NB4 (cell line): ENCODE measurements around the gene XIAP.

ENCODE experiments used
- DNase-seq: peaks from one replicate; pipeline ENCODE4 v3.0.0; 2010; ENCODE audit warnings: low read depth
- H3K4me3 ChIP-seq: one replicate; pipeline ENCODE4 v1.5.1; 2011; ENCODE audit warnings: mild to moderate bottlenecking, low read depth, low read length, moderate library complexity
- MYC ChIP-seq: IDR thresholded peaks from 2 replicates; pipeline ENCODE4 v1.6.1; 2011; ENCODE audit warnings: low read depth, low read length
- POLR2A ChIP-seq: IDR thresholded peaks from 2 replicates; pipeline ENCODE4 v1.6.1; 2011; ENCODE audit warnings: mild to moderate bottlenecking; ENCODE audit not compliant: insufficient read length; ENCODE audit errors: extremely low read depth
- TF ChIP-seq, protein P1 (sequence below): IDR thresholded peaks from one replicate; pipeline ENCODE4 v1.5.1; 2012; ENCODE audit warnings: low read depth, low read length
- TF ChIP-seq, protein P2 (sequence below): IDR thresholded peaks from 2 replicates; pipeline ENCODE4 v1.6.1; 2011; ENCODE audit warnings: low read depth, low read length

The XIAP gene

DNA sequence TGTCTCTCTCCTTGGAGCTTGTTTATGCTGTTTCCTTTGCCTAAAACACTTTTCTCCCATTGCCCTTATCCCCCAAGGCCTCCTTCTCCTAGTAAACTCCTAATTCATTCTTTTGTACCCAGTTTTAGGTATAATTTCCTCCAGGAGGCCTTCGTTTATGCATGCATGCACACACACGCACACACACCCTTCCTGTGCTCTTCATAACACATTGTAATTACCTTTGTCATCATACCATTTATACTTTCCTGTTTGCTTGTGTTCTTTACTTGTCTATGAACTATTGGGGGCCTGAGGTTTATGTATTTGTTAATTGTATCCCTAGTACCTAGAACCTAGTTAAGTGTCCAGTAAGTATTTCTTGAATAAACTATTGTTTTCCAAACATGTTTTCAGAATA, 45.5 kb downstream of the XIAP start:
- DNase-seq, result no peak
- no peak overlapping the region for H3K4me3 ChIP-seq
- TF ChIP-seq, protein P1, sequence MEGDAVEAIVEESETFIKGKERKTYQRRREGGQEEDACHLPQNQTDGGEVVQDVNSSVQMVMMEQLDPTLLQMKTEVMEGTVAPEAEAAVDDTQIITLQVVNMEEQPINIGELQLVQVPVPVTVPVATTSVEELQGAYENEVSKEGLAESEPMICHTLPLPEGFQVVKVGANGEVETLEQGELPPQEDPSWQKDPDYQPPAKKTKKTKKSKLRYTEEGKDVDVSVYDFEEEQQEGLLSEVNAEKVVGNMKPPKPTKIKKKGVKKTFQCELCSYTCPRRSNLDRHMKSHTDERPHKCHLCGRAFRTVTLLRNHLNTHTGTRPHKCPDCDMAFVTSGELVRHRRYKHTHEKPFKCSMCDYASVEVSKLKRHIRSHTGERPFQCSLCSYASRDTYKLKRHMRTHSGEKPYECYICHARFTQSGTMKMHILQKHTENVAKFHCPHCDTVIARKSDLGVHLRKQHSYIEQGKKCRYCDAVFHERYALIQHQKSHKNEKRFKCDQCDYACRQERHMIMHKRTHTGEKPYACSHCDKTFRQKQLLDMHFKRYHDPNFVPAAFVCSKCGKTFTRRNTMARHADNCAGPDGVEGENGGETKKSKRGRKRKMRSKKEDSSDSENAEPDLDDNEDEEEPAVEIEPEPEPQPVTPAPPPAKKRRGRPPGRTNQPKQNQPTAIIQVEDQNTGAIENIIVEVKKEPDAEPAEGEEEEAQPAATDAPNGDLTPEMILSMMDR, result no peak
- TF ChIP-seq, protein P2, sequence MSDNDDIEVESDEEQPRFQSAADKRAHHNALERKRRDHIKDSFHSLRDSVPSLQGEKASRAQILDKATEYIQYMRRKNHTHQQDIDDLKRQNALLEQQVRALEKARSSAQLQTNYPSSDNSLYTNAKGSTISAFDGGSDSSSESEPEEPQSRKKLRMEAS, result no peak

DNA sequence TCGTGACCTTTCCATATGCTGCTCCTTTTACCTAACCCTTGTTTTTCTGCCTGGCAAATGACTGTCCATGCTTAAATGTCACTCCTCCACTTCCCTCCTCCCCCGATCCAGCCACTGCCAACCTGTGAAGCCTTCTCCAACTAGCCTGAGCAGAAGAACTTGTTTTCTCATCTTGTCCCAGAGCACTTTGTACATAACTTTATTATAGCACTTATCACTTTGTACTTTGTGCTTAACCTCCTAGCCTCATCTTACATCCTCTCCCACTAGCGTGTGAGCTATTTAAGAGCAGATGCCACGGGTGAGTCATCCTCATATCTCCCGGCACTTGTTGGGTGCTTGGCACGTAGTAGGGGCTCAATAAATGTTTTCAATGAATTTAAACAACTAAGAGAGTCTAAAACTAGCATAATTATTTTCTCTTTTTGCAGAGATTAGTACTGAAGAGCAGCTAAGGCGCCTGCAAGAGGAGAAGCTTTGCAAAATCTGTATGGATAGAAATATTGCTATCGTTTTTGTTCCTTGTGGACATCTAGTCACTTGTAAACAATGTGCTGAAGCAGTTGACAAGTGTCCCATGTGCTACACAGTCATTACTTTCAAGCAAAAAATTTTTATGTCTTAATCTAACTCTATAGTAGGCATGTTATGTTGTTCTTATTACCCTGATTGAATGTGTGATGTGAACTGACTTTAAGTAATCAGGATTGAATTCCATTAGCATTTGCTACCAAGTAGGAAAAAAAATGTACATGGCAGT, 46.9 kb downstream of the XIAP start:
- TF ChIP-seq, protein P1, result no peak
- TF ChIP-seq POLR2A (no peak), MYC (no peak)
- TF ChIP-seq, protein P2, result no peak
- no peak overlapping the region for H3K4me3 ChIP-seq
- no peak for DNase-seq

DNA sequence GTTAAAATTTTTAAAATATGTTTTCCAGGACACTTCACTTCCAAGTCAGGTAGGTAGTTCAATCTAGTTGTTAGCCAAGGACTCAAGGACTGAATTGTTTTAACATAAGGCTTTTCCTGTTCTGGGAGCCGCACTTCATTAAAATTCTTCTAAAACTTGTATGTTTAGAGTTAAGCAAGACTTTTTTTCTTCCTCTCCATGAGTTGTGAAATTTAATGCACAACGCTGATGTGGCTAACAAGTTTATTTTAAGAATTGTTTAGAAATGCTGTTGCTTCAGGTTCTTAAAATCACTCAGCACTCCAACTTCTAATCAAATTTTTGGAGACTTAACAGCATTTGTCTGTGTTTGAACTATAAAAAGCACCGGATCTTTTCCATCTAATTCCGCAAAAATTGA, 49.7 kb downstream of the XIAP start:
- TF ChIP-seq MYC (no peak), POLR2A (no peak)
- TF ChIP-seq, protein P1, result no peak
- TF ChIP-seq, protein P2, result no peak
- peak; percentile 42 for DNase-seq
- no peak overlapping the region for H3K4me3 ChIP-seq

DNA sequence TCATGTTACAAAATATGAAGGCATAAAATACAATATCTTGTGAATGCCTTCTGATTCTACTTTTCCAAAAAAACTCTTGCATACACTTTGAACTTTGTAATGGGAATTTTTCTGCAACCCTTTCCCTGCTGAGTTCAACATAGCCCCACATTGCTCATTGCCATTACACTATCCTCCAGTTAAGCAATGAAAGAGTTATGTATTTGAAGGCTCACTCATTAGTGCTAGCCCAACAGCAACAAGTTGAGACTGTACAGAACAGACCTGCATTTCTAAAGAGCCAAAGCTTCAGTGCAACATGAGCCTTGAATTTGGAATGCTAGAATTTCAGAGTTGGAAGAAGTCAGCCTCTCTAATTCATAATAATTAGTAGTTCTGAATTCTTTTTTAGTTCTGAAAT, 57.2 kb downstream of the XIAP start:
- TF ChIP-seq, protein P2, result no peak
- no peak for TF ChIP-seq MYC
- TF ChIP-seq, protein P1, result no peak
- no peak for TF ChIP-seq POLR2A
- no peak overlapping the region for H3K4me3 ChIP-seq
- DNase-seq, result no peak

DNA sequence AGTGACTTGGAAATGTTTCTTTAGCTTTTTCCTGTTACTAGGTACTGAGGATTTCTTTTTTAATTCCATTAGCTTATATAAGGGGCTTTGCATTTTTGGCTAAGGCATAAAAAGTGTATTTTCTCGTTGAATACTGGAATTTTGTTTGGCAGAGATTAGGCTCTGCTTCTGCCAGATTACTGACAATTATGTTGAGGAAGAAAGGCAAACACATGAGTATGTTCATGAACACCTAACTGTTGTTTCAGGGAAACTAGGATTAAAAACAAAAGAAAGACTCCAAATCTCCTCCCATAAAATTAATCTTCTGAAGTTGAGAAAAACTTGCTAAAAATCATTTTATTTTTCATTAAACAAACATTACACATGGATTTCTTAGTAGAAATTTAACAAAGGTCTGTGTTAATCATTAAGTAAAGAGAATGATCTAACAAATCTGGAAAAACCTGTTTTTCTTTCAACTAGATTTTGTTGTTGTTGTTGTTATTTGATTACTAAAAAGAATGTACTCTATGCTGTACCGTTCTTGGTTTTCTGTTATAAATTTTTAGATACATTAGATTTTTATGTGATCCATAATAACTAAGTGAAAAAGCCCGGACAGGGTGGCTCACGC, 58.4 kb downstream of the XIAP start:
- TF ChIP-seq, protein P1, result no peak
- TF ChIP-seq POLR2A (no peak), MYC (no peak)
- TF ChIP-seq, protein P2, result no peak
- H3K4me3 ChIP-seq, result no peak overlapping the region
- DNase-seq, result no peak
